Spleen (tissue), 11 donors: Measurements from ENCODE around the gene IRAG1. TPM values are rescaled to one million over a fixed set of nuclear protein-coding genes. Genes with fewer than 3 reads are reported as not detected.
A peak's percentile ranks its signal among the peaks of the same experiment; 100 is the strongest.

ENCODE experiments used
- DNase-seq: peaks from one replicate; pipeline ENCODE4 v3.0.0-alpha.2; 2020
- H3K27ac ChIP-seq, 8 donors: fragments of 200-600 bp; sonication (generic) in 7 of 8; 1 replicate in 4 of 8; 2 replicates in 4 of 8; pipeline versions ENCODE4 v1.5.0 to v1.8.0; 2016 to 2021; ENCODE audit warnings: inconsistent platforms in 4 of 8, mild to moderate bottlenecking in 4 of 8, moderate library complexity in 1 of 8
- H3K27me3 ChIP-seq, 7 donors: fragments of 200-600 bp; sonication (generic) in 6 of 7; replicated peaks in 1 of 7; 1 replicate in 4 of 7; 2 replicates in 3 of 7; pipeline versions ENCODE4 v1.5.0 to v1.8.0; 2016 to 2021; ENCODE audit warnings: inconsistent platforms in 3 of 7, mild to moderate bottlenecking in 1 of 7
- H3K36me3 ChIP-seq, 6 donors: fragments of 200-600 bp; sonication (generic) in 5 of 6; 1 replicate in 4 of 6; 2 replicates in 2 of 6; pipeline versions ENCODE4 v1.5.0 to v1.8.0; 2016 to 2021; ENCODE audit warnings: inconsistent platforms in 2 of 6
- H3K4me1 ChIP-seq, 6 donors: fragments of 200-600 bp; sonication (generic) in 5 of 6; 1 replicate in 3 of 6; 2 replicates in 3 of 6; pipeline versions ENCODE4 v1.5.0 to v1.8.0; 2016 to 2021; ENCODE audit warnings: inconsistent platforms in 3 of 6
- H3K4me3 ChIP-seq, 8 donors: fragments of 200-600 bp; sonication (generic) in 7 of 8; 1 replicate in 4 of 8; 2 replicates in 4 of 8; pipeline versions ENCODE4 v1.5.0 to v1.8.0; 2016 to 2021; ENCODE audit warnings: inconsistent platforms in 4 of 8, mild to moderate bottlenecking in 4 of 8, moderate library complexity in 2 of 8
- H3K9me3 ChIP-seq, 8 donors: fragments of 200-600 bp; sonication (generic) in 7 of 8; 1 replicate in 4 of 8; 2 replicates in 4 of 8; pipeline versions ENCODE4 v1.5.0 to v1.8.0; 2016 to 2021; ENCODE audit warnings: inconsistent platforms in 4 of 8
- POLR2A ChIP-seq, 3 donors: fragments of 450-650 bp; IDR thresholded peaks; one replicate each; pipeline ENCODE4 v1.5.1; 2017; ENCODE audit warnings: antibody characterized with exemption in 3 of 3, mild to moderate bottlenecking in 1 of 3
- POLR2AphosphoS5 ChIP-seq, 3 donors: sonication (generic); formaldehyde crosslinking; IDR thresholded peaks; one replicate each; pipeline ENCODE4 v1.5.1; 2017; ENCODE audit warnings: antibody characterized with exemption in 3 of 3
- WGBS, 5 donors: extraction: QIAGEN DNeasy Blood & Tissue Kit in 3 of 5; methylation state at CpG; one replicate each; pipeline versions ENCODE4 v1.1.5 to v1.1.7; 2013 to 2018; 5-methylcytosine and 5-hydroxymethylcytosine counted together
- intact Hi-C: fragments of 100-400 bp; cut with DNase I; formaldehyde crosslinking; loops from one replicate; pipeline ENCODE4 v1.15.0; 2023; ENCODE audit warnings: low total_unique reads
- polyA plus RNA-seq, 3 donors: library from polyadenylated mRNA; stranded (reverse); fragments of 200-250 nt; gene quantifications; one replicate each; pipeline ENCODE4 v1.2.1, GENCODE V29; 2013
- total RNA-seq, 7 donors: library from RNA; depleted of rRNA in 3 of 7; stranded (reverse); fragments of >200 nt in 3 of 7; fragmentation: NEBNext Ultra II Directional in 4 of 7; extraction: Animal tissue kit (Norgen Biotek cat#: 25700) in 4 of 7; gene quantifications; one replicate each; pipeline versions ENCODE4 v1.1.0 to v1.2.1, GENCODE V29; 2016 to 2021
- TF ChIP-seq, protein P1 (sequence below), 11 experiments: fragments of 200-600 bp in 7 of 11; fragments of 450-650 bp in 4 of 11; sonication (generic) in 4 of 11; IDR thresholded peaks in 8 of 11; conservative IDR thresholded peaks in 3 of 11; 1 replicate in 7 of 11; 2 replicates in 4 of 11; pipeline versions ENCODE4 v1.4.0 to v1.8.0; 2016 to 2021; ENCODE audit warnings: antibody characterized with exemption in 11 of 11, inconsistent platforms in 4 of 11, mild to moderate bottlenecking in 1 of 11
- donor health status: healthy with polysubstance abuse.
- donor health status: DM: no; HTN: no; CAD: no; lungs with moderate emphysema.
- donor health status: DM: no; HTN: no; CAD: no.
- donor health status: Bipolar disorder and iron deficiency.
- donor health status: healthy.
- donor health status: DM: no; HTN: no; CAD: no.
- donor health status: DM: yes; HTN: yes; CAD: no.

IRAG1 gene
- total and polyA plus RNA-seq, 10 donors, result 2.8 to 15.6 (median 10.0) TPM

DNA sequence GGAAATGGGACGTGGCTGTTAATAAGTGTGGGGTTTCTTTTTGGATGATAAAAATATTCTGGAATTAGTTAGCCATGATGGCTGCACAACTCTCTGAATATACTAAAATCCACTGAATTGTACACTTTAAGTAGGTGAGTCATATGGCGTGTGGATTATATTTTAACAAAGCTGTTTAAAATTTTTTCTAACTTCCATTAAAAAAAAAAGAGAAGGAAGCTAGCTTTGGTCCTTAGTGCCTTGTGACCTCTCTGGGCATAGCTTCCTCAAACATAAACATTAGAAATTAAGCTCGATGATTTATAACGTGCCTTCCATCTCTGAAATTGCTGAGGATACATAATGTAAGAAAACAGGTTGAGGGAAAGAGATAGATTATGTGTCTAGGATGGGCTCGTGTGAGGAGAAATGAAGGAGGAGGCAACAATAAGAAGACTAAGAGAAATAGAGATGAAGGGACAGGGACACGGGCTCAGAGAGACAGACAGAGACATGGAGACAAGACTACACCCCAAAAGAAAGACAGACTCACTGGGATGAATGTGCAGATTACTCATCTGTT, 20.0 kb downstream of the IRAG1 start:
- Histone ChIP-seq H3K4me3 (no peak overlapping the region), H3K4me1 (peaks cover 18 to 50% (median 29%) of the 10 kb centered on the region in 6 donors), H3K27ac (peak overlapping the region in 2 of 8 donors; percentile 79 to 82), H3K27me3 (peaks cover 0 to 17% (median 0%) of the 10 kb centered on the region in 7 donors), H3K36me3 (no peaks in the 10 kb centered on the region), H3K9me3 (no peaks in the 10 kb centered on the region)
- WGBS, 5 donors, result 26 to 37% (median 32%) methylated on average over 6 of the region's 6 CpGs
- intact Hi-C loops, result no loop called here
- no peak for TF ChIP-seq POLR2A (IDR thresholded peaks at IDR 0.05)
- TF ChIP-seq, protein P1, sequence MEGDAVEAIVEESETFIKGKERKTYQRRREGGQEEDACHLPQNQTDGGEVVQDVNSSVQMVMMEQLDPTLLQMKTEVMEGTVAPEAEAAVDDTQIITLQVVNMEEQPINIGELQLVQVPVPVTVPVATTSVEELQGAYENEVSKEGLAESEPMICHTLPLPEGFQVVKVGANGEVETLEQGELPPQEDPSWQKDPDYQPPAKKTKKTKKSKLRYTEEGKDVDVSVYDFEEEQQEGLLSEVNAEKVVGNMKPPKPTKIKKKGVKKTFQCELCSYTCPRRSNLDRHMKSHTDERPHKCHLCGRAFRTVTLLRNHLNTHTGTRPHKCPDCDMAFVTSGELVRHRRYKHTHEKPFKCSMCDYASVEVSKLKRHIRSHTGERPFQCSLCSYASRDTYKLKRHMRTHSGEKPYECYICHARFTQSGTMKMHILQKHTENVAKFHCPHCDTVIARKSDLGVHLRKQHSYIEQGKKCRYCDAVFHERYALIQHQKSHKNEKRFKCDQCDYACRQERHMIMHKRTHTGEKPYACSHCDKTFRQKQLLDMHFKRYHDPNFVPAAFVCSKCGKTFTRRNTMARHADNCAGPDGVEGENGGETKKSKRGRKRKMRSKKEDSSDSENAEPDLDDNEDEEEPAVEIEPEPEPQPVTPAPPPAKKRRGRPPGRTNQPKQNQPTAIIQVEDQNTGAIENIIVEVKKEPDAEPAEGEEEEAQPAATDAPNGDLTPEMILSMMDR (IDR thresholded peaks at IDR 0.05 in 8 of 11, conservative IDR thresholded peaks at IDR 0.05 in 3 of 11), result no peak
- TF ChIP-seq POLR2AphosphoS5 (IDR thresholded peaks at IDR 0.05), result no peak
- DNase-seq, result no peak

GRCh38 chr11:10670099-10670498, 23.5 kb downstream of the IRAG1 start:
- Histone ChIP-seq H3K36me3 (no peaks in the 10 kb centered on the region), H3K27me3 (peaks cover 0 to 9% (median 0%) of the 10 kb centered on the region in 7 donors), H3K27ac (peak overlapping the region in 4 of 8 donors; percentile 23 to 73 (median 67)), H3K4me3 (no peak overlapping the region), H3K9me3 (no peaks in the 10 kb centered on the region), H3K4me1 (peaks cover 14 to 40% (median 19%) of the 10 kb centered on the region in 6 donors)
- no peak for TF ChIP-seq POLR2AphosphoS5 (IDR thresholded peaks at IDR 0.05)
- TF ChIP-seq, protein P1 (IDR thresholded peaks at IDR 0.05 in 8 of 11, conservative IDR thresholded peaks at IDR 0.05 in 3 of 11), result no peak
- TF ChIP-seq POLR2A (IDR thresholded peaks at IDR 0.05), result no peak
- DNase-seq, result no peak
- intact Hi-C loops, result no loop called here
- 61 to 74% (median 63%) methylated on average over 4 of the region's 4 CpGs for WGBS, 5 donors

DNA sequence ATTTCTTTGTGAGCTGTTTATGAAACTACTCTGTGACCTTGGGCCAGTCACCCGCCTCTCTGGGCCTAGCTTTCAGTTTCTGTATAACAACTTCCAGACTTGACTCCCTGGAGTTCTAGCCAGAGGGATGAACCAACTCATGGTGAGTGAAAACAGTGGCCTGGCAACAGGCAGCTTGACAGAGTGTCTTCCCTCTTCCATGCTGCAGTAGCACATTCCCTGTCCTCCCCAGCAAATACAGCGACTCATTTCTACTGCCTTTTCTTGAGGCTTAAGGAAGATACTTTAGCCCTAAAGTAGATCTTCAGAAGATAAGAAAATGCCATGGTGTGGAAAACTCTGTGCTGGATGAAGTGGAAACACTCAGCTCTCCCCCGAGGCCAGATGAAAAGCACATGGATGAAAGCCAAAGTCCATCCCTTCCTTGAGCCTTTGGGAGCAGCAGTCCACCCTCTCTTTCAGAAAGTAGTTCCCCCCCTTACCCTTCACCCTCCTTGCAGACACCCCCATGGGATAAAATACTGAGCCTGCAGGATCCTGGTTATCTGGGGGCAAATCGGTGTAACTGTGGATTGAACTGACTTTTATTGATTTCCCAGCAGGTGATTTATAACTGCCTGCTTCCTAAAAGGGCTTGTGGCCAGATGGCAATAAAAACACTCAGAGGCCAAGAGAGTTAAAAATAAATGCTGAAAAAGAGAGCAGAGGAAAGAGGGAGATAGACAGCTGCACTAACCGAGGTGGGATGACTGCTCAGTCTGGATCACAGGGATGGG, 24.1 kb downstream of the IRAG1 start:
- Histone ChIP-seq H3K4me3 (no peak overlapping the region), H3K27me3 (peaks cover 0 to 2% (median 0%) of the 10 kb centered on the region in 7 donors), H3K4me1 (peaks cover 7 to 34% (median 13%) of the 10 kb centered on the region in 6 donors), H3K36me3 (no peaks in the 10 kb centered on the region), H3K9me3 (no peaks in the 10 kb centered on the region), H3K27ac (peak overlapping the region in 7 of 8 donors; percentile 23 to 73 (median 70))
- no peak for DNase-seq
- 33 to 42% (median 41%) methylated on average over 5 of the region's 5 CpGs for WGBS, 5 donors
- TF ChIP-seq, protein P1 (IDR thresholded peaks at IDR 0.05 in 8 of 11, conservative IDR thresholded peaks at IDR 0.05 in 3 of 11), result no peak
- TF ChIP-seq POLR2AphosphoS5 (IDR thresholded peaks at IDR 0.05), result no peak
- no peak for TF ChIP-seq POLR2A (IDR thresholded peaks at IDR 0.05)
- intact Hi-C loops, result no loop called here

- H3K9me3 ChIP-seq, result no peaks in the 10 kb centered on the region
These were observed 26.1 kb downstream of the IRAG1 start for GRCh38 chr11:10667521-10667885.

More at GRCh38 chr11:10667521-10667885, 26.1 kb downstream of the IRAG1 start:
- Histone ChIP-seq H3K27ac (no peak overlapping the region), H3K4me1 (peaks cover 0 to 27% (median 5%) of the 10 kb centered on the region in 6 donors), H3K36me3 (no peaks in the 10 kb centered on the region), H3K4me3 (no peak overlapping the region), H3K27me3 (no peaks in the 10 kb centered on the region)
- WGBS, 5 donors, result 58 to 79% (median 64%) methylated on average over 2 of the region's 2 CpGs
- TF ChIP-seq POLR2AphosphoS5 (IDR thresholded peaks at IDR 0.05), result no peak
- TF ChIP-seq, protein P1 (IDR thresholded peaks at IDR 0.05 in 8 of 11, conservative IDR thresholded peaks at IDR 0.05 in 3 of 11), result no peak
- intact Hi-C loops, result no loop called here
- DNase-seq, result no peak
